H1 (cell line): Measurements from ENCODE around the gene SLC44A1. TPM values are rescaled to one million over a fixed set of nuclear protein-coding genes. Genes with fewer than 3 reads are reported as not detected.

Experiments
- CTCF ChIA-PET: fragments of 300-600 bp; sonication (Branson Sonifier 250); formaldehyde crosslinking; loops from one replicate; lab custom pipeline; 2021; ENCODE audit not compliant: partially characterized antibody; lab: Charles Lee
- POLR2A ChIA-PET: fragments of 300-600 bp; sonication (Branson Sonifier 250); formaldehyde crosslinking; loops from one replicate; lab custom pipeline; 2021; ENCODE audit warnings: inconsistent platforms; ENCODE audit not compliant: partially characterized antibody; lab: Charles Lee
- DNase-seq, 2 experiments: peaks; one replicate each; pipeline versions ENCODE4 v3.0.0 to v3.0.0-alpha.2; 2010 to 2022; ENCODE audit warnings: low spot score in 2 of 2, low read depth in 1 of 2, mixed read lengths in 1 of 2
- FAIRE-seq: peaks from 2 replicates; lab custom pipeline; 2011; peaks lifted over from hg19 to GRCh38; lab: Jason Lieb, UNC
- H2AFZ ChIP-seq: 2 replicates; pipeline ENCODE4 v1.8.1; 2012; ENCODE audit warnings: low read length, inconsistent platforms
- H2AK5ac ChIP-seq: 2 replicates; pipeline ENCODE4 v1.6.1; 2013; ENCODE audit warnings: low read depth, low read length
- H2BK120ac ChIP-seq: replicated peaks from 2 replicates; pipeline ENCODE3; 2013; ENCODE audit warnings: low read depth, low read length, inconsistent platforms
- H2BK12ac ChIP-seq: 2 replicates; pipeline ENCODE4 v1.6.1; 2013; ENCODE audit warnings: low read depth, low read length
- H2BK15ac ChIP-seq: 2 replicates; pipeline ENCODE4 v1.6.1; 2013; ENCODE audit warnings: low read length
- H2BK20ac ChIP-seq: 2 replicates; pipeline ENCODE4 v1.6.1; 2013; ENCODE audit warnings: low read length
- H2BK5ac ChIP-seq: 2 replicates; pipeline ENCODE4 v1.6.1; 2013; ENCODE audit warnings: low read depth, low read length
- H3K14ac ChIP-seq: 2 replicates; pipeline ENCODE4 v1.6.1; 2013; ENCODE audit warnings: inconsistent platforms; ENCODE audit not compliant: insufficient read length
- H3K18ac ChIP-seq: 2 replicates; pipeline ENCODE4 v1.6.1; 2013; ENCODE audit warnings: low read length; ENCODE audit errors: extremely low read depth
- H3K23ac ChIP-seq: 2 replicates; pipeline ENCODE4 v1.6.1; 2013; ENCODE audit warnings: inconsistent platforms; ENCODE audit not compliant: insufficient read length
- H3K23me2 ChIP-seq: 2 replicates; pipeline ENCODE4 v1.6.1; 2013; ENCODE audit warnings: low read depth, low read length
- H3K27ac ChIP-seq: 2 replicates; pipeline ENCODE4 v1.6.1; 2011; ENCODE audit warnings: low read depth, low read length, inconsistent platforms
- H3K27me3 ChIP-seq, 4 experiments: replicated peaks in 1 of 4; 1 replicate in 1 of 4; 2 replicates in 3 of 4; pipeline versions ENCODE4 v1.6.1 to v1.8.1; 2011 to 2013; ENCODE audit warnings: low read length in 3 of 4, mild to moderate bottlenecking in 3 of 4, inconsistent platforms in 2 of 4, mixed read lengths in 2 of 4, moderate library complexity in 1 of 4; ENCODE audit not compliant: control insufficient read depth in 3 of 4, insufficient read depth in 3 of 4; ENCODE audit errors: extremely low read depth in 1 of 4
- H3K36me3 ChIP-seq, 4 experiments: 2 replicates each; pipeline versions ENCODE4 v1.6.1 to v1.8.1; 2011 to 2013; ENCODE audit warnings: mild to moderate bottlenecking in 4 of 4, low read length in 3 of 4, moderate library complexity in 2 of 4, control low read depth in 1 of 4, inconsistent platforms in 1 of 4; ENCODE audit not compliant: insufficient read depth in 4 of 4, control insufficient read depth in 2 of 4
- H3K4ac ChIP-seq: replicated peaks from 2 replicates; pipeline ENCODE3; 2013; ENCODE audit warnings: low read length, low read depth, mixed read lengths, inconsistent platforms; ENCODE audit not compliant: insufficient read length
- H3K4me1 ChIP-seq, 4 experiments: replicated peaks in 1 of 4; 1 replicate in 1 of 4; 2 replicates in 3 of 4; pipeline versions ENCODE4 v1.6.1 to v1.8.1; 2011 to 2013; ENCODE audit warnings: low read length in 3 of 4, inconsistent platforms in 2 of 4, mixed read lengths in 1 of 4; ENCODE audit not compliant: insufficient read depth in 4 of 4, control insufficient read depth in 3 of 4
- H3K4me2 ChIP-seq, 2 experiments: 2 replicates each; pipeline versions ENCODE4 v1.6.1 to v1.8.1; 2011 to 2013; ENCODE audit warnings: low read depth in 2 of 2, low read length in 2 of 2, control low read depth in 1 of 2, inconsistent platforms in 1 of 2, mild to moderate bottlenecking in 1 of 2; ENCODE audit not compliant: insufficient read depth in 1 of 2
- H3K4me3 ChIP-seq, 4 experiments: fragments of 200-600, 300-600 bp in 1 of 4; sonication (generic), shearing (Covaris generic), sonication (Bioruptor Twin) in 1 of 4; 2 replicates each; pipeline versions ENCODE4 v1.5.1 to v1.8.1; 2011 to 2016; ENCODE audit warnings: low read length in 4 of 4, low read depth in 3 of 4, control low read depth in 2 of 4, inconsistent platforms in 2 of 4, mild to moderate bottlenecking in 2 of 4, mixed read lengths in 1 of 4, moderate library complexity in 1 of 4; ENCODE audit not compliant: insufficient read depth in 2 of 4; ENCODE audit errors: extremely low read depth in 1 of 4
- H3K56ac ChIP-seq: replicated peaks from 2 replicates; pipeline ENCODE3; 2013; ENCODE audit warnings: low read depth, mild to moderate bottlenecking, mixed read lengths, low read length, inconsistent platforms; ENCODE audit not compliant: insufficient read length
- H3K79me1 ChIP-seq: 2 replicates; pipeline ENCODE4 v1.6.1; 2013; ENCODE audit warnings: low read depth, low read length, control low read depth
- H3K79me2 ChIP-seq, 2 experiments: 2 replicates each; pipeline versions ENCODE4 v1.6.1 to v1.8.1; 2012 to 2013; ENCODE audit warnings: low read length in 2 of 2, mild to moderate bottlenecking in 2 of 2, inconsistent platforms in 1 of 2; ENCODE audit not compliant: insufficient read depth in 2 of 2, control insufficient read depth in 1 of 2
- H3K9ac ChIP-seq, 4 experiments: replicated peaks in 1 of 4; 1 replicate in 1 of 4; 2 replicates in 3 of 4; pipeline versions ENCODE4 v1.6.1 to v1.8.1; 2011 to 2013; ENCODE audit warnings: low read depth in 3 of 4, low read length in 3 of 4, control low read depth in 2 of 4, mild to moderate bottlenecking in 2 of 4, moderate library complexity in 2 of 4, inconsistent platforms in 1 of 4; ENCODE audit errors: extremely low read depth in 1 of 4
- H3K9me3 ChIP-seq, 2 experiments: 2 replicates each; pipeline versions ENCODE4 v1.6.1 to v1.8.1; 2012 to 2013; ENCODE audit warnings: mild to moderate bottlenecking in 2 of 2, moderate library complexity in 2 of 2, control low read depth in 1 of 2, inconsistent platforms in 1 of 2, low read depth in 1 of 2, low read length in 1 of 2, mixed read lengths in 1 of 2; ENCODE audit not compliant: insufficient read depth in 2 of 2
- H4K20me1 ChIP-seq, 2 experiments: replicated peaks in 1 of 2; 2 replicates each; pipeline versions ENCODE3 to v1.8.1; 2011 to 2013; ENCODE audit warnings: inconsistent platforms in 2 of 2, low read length in 2 of 2, mild to moderate bottlenecking in 1 of 2; ENCODE audit not compliant: insufficient read depth in 2 of 2, control insufficient read depth in 1 of 2
- H4K5ac ChIP-seq: 2 replicates; pipeline ENCODE4 v1.6.1; 2013; ENCODE audit warnings: low read length, low read depth, mixed read lengths, inconsistent platforms; ENCODE audit not compliant: insufficient read length
- H4K8ac ChIP-seq: 2 replicates; pipeline ENCODE4 v1.8.0; 2013; ENCODE audit warnings: mild to moderate bottlenecking, moderate library complexity, low read length, inconsistent platforms; ENCODE audit not compliant: insufficient read depth; ENCODE audit errors: extremely low read depth
- H4K91ac ChIP-seq: replicated peaks from 2 replicates; pipeline ENCODE3; 2013; ENCODE audit warnings: low read length, mixed read lengths, inconsistent platforms; ENCODE audit not compliant: insufficient read length
- CEBPB ChIP-seq: IDR thresholded peaks from 2 replicates; pipeline ENCODE4 v1.6.1; 2012; ENCODE audit warnings: low read depth, low read length
- KDM5A ChIP-seq: fragments of 200-600 bp; IDR thresholded peaks from 2 replicates; pipeline ENCODE4 v1.7.1; 2012; ENCODE audit warnings: mild to moderate bottlenecking, low read length, inconsistent platforms, mixed read lengths
- NRF1 ChIP-seq: IDR thresholded peaks from 2 replicates; pipeline ENCODE4 v1.6.1; 2011; ENCODE audit warnings: mild to moderate bottlenecking, low read depth, low read length, improper control_type of control experiment
- RAD21 ChIP-seq, 2 experiments: IDR thresholded peaks in 1 of 2; conservative IDR thresholded peaks in 1 of 2; 2 replicates each; pipeline ENCODE4 v1.6.1; 2011; ENCODE audit warnings: low read depth in 2 of 2, low read length in 2 of 2, improper control_type of control experiment in 1 of 2, inconsistent platforms in 1 of 2, mild to moderate bottlenecking in 1 of 2, moderate library complexity in 1 of 2
- WGBS, 2 experiments: shearing (Covaris generic) in 1 of 2; methylation state at CpG; one replicate each; pipeline versions ENCODE4 v1.1.6 to v1.1.7; 2013 to 2015; ENCODE audit warnings: low lambda C conversion rate in 2 of 2, mixed read lengths in 2 of 2, inconsistent platforms in 1 of 2, low coverage in 1 of 2, missing lambda C conversion rate in 1 of 2; ENCODE audit not compliant: insufficient replicate concordance in 2 of 2, insufficient coverage in 1 of 2, insufficient read length in 1 of 2; ENCODE audit errors: extremely low coverage in 1 of 2, missing lambda C conversion rate in 1 of 2; 5-methylcytosine and 5-hydroxymethylcytosine counted together
- polyA plus RNA-seq, 7 experiments: library from polyadenylated mRNA; depleted of rRNA in 3 of 7; stranded (reverse) in 5 of 7; unstranded in 2 of 7; fragments of >200 nt in 5 of 7; fragments of 200-250 nt in 2 of 7; gene quantifications; 1 replicate in 5 of 7; 2 replicates in 1 of 7; 4 replicates in 1 of 7; pipeline versions ENCODE4 v1.2.1 to v1.2.3, GENCODE V29; 2011 to 2013; ENCODE audit warnings: missing spikeins in 2 of 7, mixed read lengths in 2 of 7
- total RNA-seq: library from RNA; stranded (reverse); fragmentation: NEBNext Ultra II Directional; extraction: Animal tissue kit (Norgen Biotek cat#: 25700); gene quantifications from 2 replicates; pipeline ENCODE4 v1.2.1, GENCODE V29; 2021

The SLC44A1 gene
- total and polyA plus RNA-seq, 2 of the 8 experiments (the other 6 are each of a cell fraction or from before 2014, with no cell fraction given), result 30.5 to 71.2 TPM

DNA sequence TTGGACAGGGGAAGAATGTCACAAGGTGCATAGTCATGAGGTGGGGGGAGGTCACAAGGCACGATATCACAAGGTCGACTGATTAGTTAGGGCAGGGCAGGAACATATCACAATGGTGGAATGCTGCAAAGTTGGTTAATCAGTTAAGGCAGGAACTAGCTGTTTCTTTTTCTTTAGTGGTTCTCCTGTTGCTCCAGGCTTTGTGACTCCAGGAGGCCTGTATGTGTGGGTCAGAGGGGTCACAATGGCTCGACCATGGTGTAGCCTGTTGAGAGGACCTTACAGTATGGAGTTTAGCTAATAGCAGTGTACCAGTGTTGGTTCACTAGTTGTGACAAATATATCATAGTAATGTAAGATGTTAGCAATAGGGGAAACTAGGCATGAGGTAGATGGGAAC lies 191.0 kb downstream of the SLC44A1 start:
- TF ChIP-seq NRF1 (no peak), KDM5A (no peak), CEBPB (no peak), RAD21 (IDR thresholded peaks at IDR 0.05 in 1 of 2, conservative IDR thresholded peaks at IDR 0.05 in 1 of 2; ENCODE audit: low read depth in 2 of 2, low read length in 2 of 2) (no peak)
- TF ChIP-seq, all 59 proteins: peak for 0
- ChIA-PET CTCF (interaction anchor here (1.0 kb wide), 1 partner anchor 573 kb away, joined by 3 read pairs; no protein-coding TSS in a partner anchor), POLR2A (no interaction called here)
- no peak overlapping the region for H3K9ac ChIP-seq
- no peak overlapping the region for H3K23ac ChIP-seq
- no peak overlapping the region for H2BK20ac ChIP-seq
- H2BK12ac ChIP-seq, result no peak overlapping the region
- no peak overlapping the region for H2BK15ac ChIP-seq
- no peak overlapping the region for H3K27ac ChIP-seq
- no peak overlapping the region for H2AFZ ChIP-seq
- H4K8ac ChIP-seq, result no peak overlapping the region
- no peak overlapping the region for H3K18ac ChIP-seq
- no peak overlapping the region for H4K5ac ChIP-seq
- H3K36me3 ChIP-seq, result no peaks in the 10 kb centered on the region
- DNase-seq (no peak), FAIRE-seq (no peak)
- no peak overlapping the region for H3K4me2 ChIP-seq
- H3K56ac ChIP-seq, result no peak overlapping the region
- no peaks in the 10 kb centered on the region for H3K27me3 ChIP-seq
- no peaks in the 10 kb centered on the region for H3K79me2 ChIP-seq
- H3K9me3 ChIP-seq, result no peaks in the 10 kb centered on the region; a peak in 1 of 4 replicates
- no peak overlapping the region for H3K4me3 ChIP-seq
- no peaks in the 10 kb centered on the region for H3K23me2 ChIP-seq
- H2BK120ac ChIP-seq, result no peak overlapping the region
- no peaks in the 10 kb centered on the region for H3K79me1 ChIP-seq
- H2AK5ac ChIP-seq, result no peak overlapping the region
- H2BK5ac ChIP-seq, result no peak overlapping the region
- H4K20me1 ChIP-seq, result no peaks in the 10 kb centered on the region
- no peak overlapping the region for H4K91ac ChIP-seq
- H3K4ac ChIP-seq, result no peak overlapping the region
- H3K14ac ChIP-seq, result no peak overlapping the region
- 95% methylated on average over 3 of the region's 3 CpGs; no CpG with 5 or more reads in 1 of the 2 experiments for WGBS, 2 experiments
- no peaks in the 10 kb centered on the region for H3K4me1 ChIP-seq
